Activated CD8-positive, alpha-beta memory T cell treated with anti-CD3 and anti-CD28 coated beads, Interleukin-2, amount 10 ng/mL, durations not matched to agents 7 days and 5 days (primary cell): ENCODE measurements around the gene TFDP1. TPM values are rescaled to one million over a fixed set of nuclear protein-coding genes. Genes with fewer than 3 reads are reported as not detected.

Source experiments
- ATAC-seq: fragments of 150-1000 bp; cut with Tn5 transposase; one replicate; pipeline ENCODE4 v1.10.0; 2021; ENCODE audit warnings: moderate library complexity
- CTCF ChIA-PET: fragments of 350-600 bp; sonication (Branson Sonifier 250); formaldehyde crosslinking; loops from one replicate; lab custom pipeline; 2021; ENCODE audit warnings: antibody characterized with exemption; lab: Charles Lee
- DNase-seq: peaks from one replicate; pipeline ENCODE4 v3.0.0-alpha.2; 2020
- H3K27ac Mint-ChIP-seq: one replicate; pipeline ENCODE4 v1.8.0; 2021; ENCODE audit warnings: mild to moderate bottlenecking, mixed read lengths
- H3K27me3 Mint-ChIP-seq: one replicate; pipeline ENCODE4 v1.8.0; 2021; ENCODE audit warnings: mixed read lengths
- H3K36me3 Mint-ChIP-seq: one replicate; pipeline ENCODE4 v1.8.0; 2021; ENCODE audit warnings: mild to moderate bottlenecking, mixed read lengths
- H3K4me1 Mint-ChIP-seq: one replicate; pipeline ENCODE4 v1.8.0; 2021; ENCODE audit warnings: mixed read lengths
- H3K4me3 Mint-ChIP-seq: one replicate; pipeline ENCODE4 v1.8.0; 2021; ENCODE audit warnings: mild to moderate bottlenecking, moderate library complexity, mixed read lengths
- H3K9me3 Mint-ChIP-seq: one replicate; pipeline ENCODE4 v1.8.0; 2022; ENCODE audit warnings: low read depth, mixed read lengths
- total RNA-seq, 2 experiments: library from RNA; stranded (reverse); gene quantifications; one replicate each; pipeline ENCODE4 v1.2.3, GENCODE V29; 2021

The TFDP1 gene, protein sequence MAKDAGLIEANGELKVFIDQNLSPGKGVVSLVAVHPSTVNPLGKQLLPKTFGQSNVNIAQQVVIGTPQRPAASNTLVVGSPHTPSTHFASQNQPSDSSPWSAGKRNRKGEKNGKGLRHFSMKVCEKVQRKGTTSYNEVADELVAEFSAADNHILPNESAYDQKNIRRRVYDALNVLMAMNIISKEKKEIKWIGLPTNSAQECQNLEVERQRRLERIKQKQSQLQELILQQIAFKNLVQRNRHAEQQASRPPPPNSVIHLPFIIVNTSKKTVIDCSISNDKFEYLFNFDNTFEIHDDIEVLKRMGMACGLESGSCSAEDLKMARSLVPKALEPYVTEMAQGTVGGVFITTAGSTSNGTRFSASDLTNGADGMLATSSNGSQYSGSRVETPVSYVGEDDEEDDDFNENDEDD
- 100 to 1,000 TPM; 168 to 175 TPM for total RNA-seq

DNA sequence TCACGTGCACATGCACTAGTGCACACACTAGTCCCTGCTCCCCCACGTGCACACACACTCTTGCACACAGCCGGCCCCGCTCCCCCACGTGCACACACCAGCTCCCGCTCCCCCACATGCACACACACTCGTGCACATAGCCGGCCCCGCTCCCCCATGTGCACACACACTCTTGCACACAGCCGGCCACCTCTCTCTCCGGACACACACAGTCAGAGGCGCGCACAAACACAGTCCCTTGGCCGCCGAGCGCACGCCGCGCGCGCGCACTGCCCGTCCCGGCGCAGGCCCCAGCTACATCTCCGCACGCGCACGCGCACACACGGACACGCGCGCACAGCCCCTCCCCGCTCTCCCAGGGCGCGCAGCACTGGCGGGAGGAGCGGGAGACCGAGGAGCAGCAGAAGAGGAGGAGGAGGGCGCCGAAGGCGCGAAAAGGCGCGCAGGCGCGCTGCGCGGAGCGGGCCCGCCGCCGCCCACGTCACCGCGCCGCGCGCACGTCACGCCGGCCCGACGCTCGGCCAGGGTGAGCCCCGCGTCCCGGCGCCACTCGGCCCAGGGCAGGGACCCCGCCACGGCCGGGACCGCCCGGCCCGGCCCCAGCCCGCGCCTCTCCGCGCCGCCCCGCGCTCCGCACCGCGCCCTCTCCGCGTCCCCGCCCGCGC is at the start of gene TFDP1:
Gene TFDP1 (plus strand): TSS at position 549 of the 665 bp plus-strand sequence. CDS start 1,085 bp downstream, outside the sequence.
- H3K9me3 Mint-ChIP-seq = no peaks in the 10 kb centered on the region
- H3K27me3 Mint-ChIP-seq = no peaks in the 10 kb centered on the region
- CTCF ChIA-PET = interaction anchor here (1.0 kb wide), 1 partner anchor 375 kb away, joined by 3 read pairs; the partner anchor contains the start of gene CUL4A
- peaks cover 32% of the 10 kb centered on the region for H3K36me3 Mint-ChIP-seq
- H3K4me3 Mint-ChIP-seq = peak within 1 kb of the TSS; percentile 89
- DNase-seq (peak; percentile 94), ATAC-seq (peak; percentile 93)
- peak within 1 kb of the TSS; percentile 86 for H3K27ac Mint-ChIP-seq
- peaks cover 38% of the 10 kb centered on the region for H3K4me1 Mint-ChIP-seq

- CTCF ChIA-PET = no interaction called here
- no peak overlapping the region for H3K27ac Mint-ChIP-seq
- no peaks in the 10 kb centered on the region for H3K4me1 Mint-ChIP-seq
- no peaks in the 10 kb centered on the region for H3K9me3 Mint-ChIP-seq
- H3K4me3 Mint-ChIP-seq = no peak overlapping the region
- H3K27me3 Mint-ChIP-seq = no peaks in the 10 kb centered on the region
- ATAC-seq = no peak
- H3K36me3 Mint-ChIP-seq = peaks cover 8% of the 10 kb centered on the region
- no peak for DNase-seq
Measured at GRCh38 chr13:113535381-113535781, 49.2 kb upstream of the TFDP1 start.

GRCh38 chr13:113536461-113537110 is 48.0 kb upstream of the TFDP1 start:
- Mint-ChIP-seq H3K27me3 (no peaks in the 10 kb centered on the region), H3K9me3 (peaks cover 5% of the 10 kb centered on the region), H3K4me1 (no peaks in the 10 kb centered on the region), H3K27ac (no peak overlapping the region), H3K36me3 (peaks cover 18% of the 10 kb centered on the region), H3K4me3 (no peak overlapping the region)
- CTCF ChIA-PET = no interaction called here
- DNase-seq (no peak), ATAC-seq (no peak)

- no peak overlapping the region for H3K27ac Mint-ChIP-seq
- no peak for ATAC-seq
- DNase-seq = no peak
- peaks cover 18% of the 10 kb centered on the region for H3K36me3 Mint-ChIP-seq
- H3K27me3 Mint-ChIP-seq = no peaks in the 10 kb centered on the region
- no peaks in the 10 kb centered on the region for H3K4me1 Mint-ChIP-seq
- peaks cover 5% of the 10 kb centered on the region for H3K9me3 Mint-ChIP-seq
- H3K4me3 Mint-ChIP-seq = no peak overlapping the region
- CTCF ChIA-PET = no interaction called here
Measured at GRCh38 chr13:113537205-113537604, 47.3 kb upstream of the TFDP1 start.

GRCh38 chr13:113537909-113538688 is 46.5 kb upstream of the TFDP1 start:
- Mint-ChIP-seq H3K27me3 (no peaks in the 10 kb centered on the region), H3K36me3 (peaks cover 20% of the 10 kb centered on the region), H3K4me1 (no peaks in the 10 kb centered on the region), H3K9me3 (peaks cover 5% of the 10 kb centered on the region), H3K4me3 (no peak overlapping the region), H3K27ac (no peak overlapping the region)
- CTCF ChIA-PET = no interaction called here
- no peak for DNase-seq
- no peak for ATAC-seq

DNA sequence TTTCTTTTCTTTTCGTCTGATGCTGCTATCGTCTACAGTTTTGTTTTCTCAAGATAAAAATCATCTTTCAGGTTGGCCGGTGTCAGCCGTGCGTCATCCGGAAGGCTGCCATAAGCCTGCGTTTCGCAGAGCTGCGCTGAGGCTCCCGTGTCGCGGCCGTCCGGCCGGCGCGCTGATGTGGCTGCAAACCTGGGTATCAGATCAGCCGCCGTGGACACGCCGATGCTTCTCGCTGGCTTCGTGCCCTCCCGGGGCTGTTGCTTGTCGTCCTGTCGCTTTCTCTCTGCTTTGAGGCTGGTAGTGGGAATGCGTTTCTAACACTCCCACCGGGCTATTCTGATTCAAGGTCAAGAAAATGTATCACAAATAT is 45.9 kb upstream of the TFDP1 start:
- peaks cover 22% of the 10 kb centered on the region for H3K36me3 Mint-ChIP-seq
- no peaks in the 10 kb centered on the region for H3K4me1 Mint-ChIP-seq
- no peak for ATAC-seq
- H3K9me3 Mint-ChIP-seq = peaks cover 5% of the 10 kb centered on the region
- H3K27ac Mint-ChIP-seq = no peak overlapping the region
- no peaks in the 10 kb centered on the region for H3K27me3 Mint-ChIP-seq
- CTCF ChIA-PET = no interaction called here
- DNase-seq = no peak
- no peak overlapping the region for H3K4me3 Mint-ChIP-seq

- Mint-ChIP-seq H3K4me3 (no peak overlapping the region), H3K4me1 (no peaks in the 10 kb centered on the region), H3K27me3 (no peaks in the 10 kb centered on the region), H3K27ac (no peak overlapping the region), H3K36me3 (peaks cover 22% of the 10 kb centered on the region), H3K9me3 (peaks cover 5% of the 10 kb centered on the region)
- DNase-seq (no peak), ATAC-seq (no peak)
- CTCF ChIA-PET = no interaction called here
Measured at GRCh38 chr13:113539176-113539575, 45.4 kb upstream of the TFDP1 start.

GRCh38 chr13:113539822-113540221 is 44.7 kb upstream of the TFDP1 start:
- peaks cover 5% of the 10 kb centered on the region for H3K9me3 Mint-ChIP-seq
- H3K4me3 Mint-ChIP-seq = no peak overlapping the region
- CTCF ChIA-PET = no interaction called here
- DNase-seq = no peak
- H3K27ac Mint-ChIP-seq = no peak overlapping the region
- no peaks in the 10 kb centered on the region for H3K4me1 Mint-ChIP-seq
- ATAC-seq = no peak
- no peaks in the 10 kb centered on the region for H3K27me3 Mint-ChIP-seq
- peaks cover 22% of the 10 kb centered on the region for H3K36me3 Mint-ChIP-seq

DNA sequence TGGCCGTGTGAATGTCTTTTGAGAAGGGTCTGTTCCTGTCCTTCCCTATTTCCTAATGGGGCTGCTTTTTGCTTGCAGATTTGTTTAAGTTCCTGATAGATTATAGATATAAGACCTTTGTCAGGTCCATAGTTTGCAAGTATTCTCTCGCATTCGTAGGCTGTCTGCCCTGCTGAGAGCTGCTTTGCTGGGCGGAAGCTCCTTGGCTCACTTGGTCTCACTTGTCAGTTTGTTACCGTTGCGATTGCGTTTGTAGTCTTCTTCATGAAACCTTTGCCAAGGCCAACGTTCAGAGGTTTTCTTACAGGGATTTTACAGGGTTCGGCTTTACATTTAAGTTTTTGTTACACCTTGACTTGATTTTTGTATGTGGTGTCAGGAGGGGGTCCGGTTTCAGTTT is 44.0 kb upstream of the TFDP1 start:
- CTCF ChIA-PET = no interaction called here
- peaks cover 5% of the 10 kb centered on the region for H3K9me3 Mint-ChIP-seq
- ATAC-seq = no peak
- no peak for DNase-seq
- no peak overlapping the region for H3K27ac Mint-ChIP-seq
- H3K27me3 Mint-ChIP-seq = no peaks in the 10 kb centered on the region
- peaks cover 22% of the 10 kb centered on the region for H3K36me3 Mint-ChIP-seq
- no peaks in the 10 kb centered on the region for H3K4me1 Mint-ChIP-seq
- H3K4me3 Mint-ChIP-seq = no peak overlapping the region

GRCh38 chr13:113542751-113543424 is 41.7 kb upstream of the TFDP1 start:
- no peak overlapping the region for H3K4me3 Mint-ChIP-seq

DNA sequence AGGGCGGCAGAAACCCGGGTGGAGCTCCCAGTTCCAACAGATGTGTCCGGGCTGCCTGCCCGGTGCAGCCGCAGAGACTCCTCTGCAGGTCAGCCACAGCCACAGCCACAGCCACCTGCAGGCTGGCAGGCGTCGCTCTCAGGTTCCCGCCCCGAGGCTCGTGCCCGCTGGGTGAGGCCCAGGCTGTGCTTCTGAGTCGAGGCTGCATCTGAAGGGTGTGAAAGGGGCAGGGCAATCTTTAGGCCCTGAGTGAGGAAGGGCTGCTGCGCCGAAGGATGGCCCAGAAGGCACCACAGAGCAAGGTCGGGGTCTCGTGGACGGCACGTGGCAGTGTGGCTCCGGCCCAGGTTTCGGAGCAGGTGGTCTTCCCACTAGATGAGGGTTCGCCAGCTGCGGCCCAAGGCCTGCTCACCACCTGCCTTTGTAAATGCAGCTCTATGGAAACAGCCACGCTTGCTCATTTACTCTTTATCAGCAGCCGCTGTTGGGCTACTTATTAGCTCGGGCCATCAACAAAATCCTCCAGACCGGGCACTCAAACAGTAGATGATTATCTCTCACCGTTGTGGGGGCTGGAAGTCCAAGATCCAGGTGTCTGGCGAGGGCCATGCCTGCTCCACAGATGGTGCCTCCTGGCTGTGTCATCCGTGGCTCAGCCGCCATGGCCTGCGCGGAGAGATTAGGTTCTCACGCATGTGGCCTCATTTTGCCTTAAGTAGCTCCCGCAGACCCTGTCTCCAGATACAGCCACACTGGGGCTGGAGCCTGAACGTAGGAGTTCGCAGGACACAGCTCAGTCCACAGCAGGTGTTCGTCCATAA is 40.3 kb upstream of the TFDP1 start:
- no peak for ATAC-seq
- DNase-seq = no peak
- Mint-ChIP-seq H3K27me3 (no peaks in the 10 kb centered on the region), H3K9me3 (peaks cover 5% of the 10 kb centered on the region), H3K4me3 (no peak overlapping the region), H3K36me3 (peaks cover 22% of the 10 kb centered on the region), H3K27ac (no peak overlapping the region), H3K4me1 (no peaks in the 10 kb centered on the region)
- CTCF ChIA-PET = interaction anchor here (1.4 kb wide), 1 partner anchor 18 kb away, joined by 3 read pairs; no protein-coding TSS in a partner anchor

More at GRCh38 chr13:113542751-113543424, 41.7 kb upstream of the TFDP1 start:
- Mint-ChIP-seq H3K27me3 (no peaks in the 10 kb centered on the region), H3K36me3 (peaks cover 22% of the 10 kb centered on the region), H3K4me1 (no peaks in the 10 kb centered on the region), H3K27ac (no peak overlapping the region), H3K9me3 (peaks cover 5% of the 10 kb centered on the region)
- DNase-seq (no peak), ATAC-seq (no peak)
- CTCF ChIA-PET = no interaction called here

DNA sequence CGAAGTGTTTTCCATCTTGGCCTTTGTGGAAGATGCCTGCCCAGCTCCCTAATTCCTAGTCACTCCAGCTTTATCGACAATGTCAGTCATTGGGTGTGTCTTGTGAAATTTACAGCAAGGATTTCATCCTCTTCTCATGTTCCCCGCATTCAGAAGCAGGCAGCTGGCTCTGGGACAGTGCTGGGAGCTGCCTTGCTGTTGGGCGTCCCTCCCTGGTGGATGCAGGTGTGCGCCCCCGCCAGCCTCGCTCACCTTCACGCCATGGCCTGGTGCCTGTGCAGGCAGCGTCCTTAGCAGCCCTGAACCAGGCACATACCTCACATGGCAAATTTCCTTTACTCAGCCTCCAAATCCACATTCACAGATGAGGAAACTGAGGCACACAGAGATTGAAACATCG is 39.7 kb upstream of the TFDP1 start:
- CTCF ChIA-PET = interaction anchor here (1.4 kb wide), 1 partner anchor 18 kb away, joined by 3 read pairs; no protein-coding TSS in a partner anchor
- ATAC-seq (no peak), DNase-seq (no peak)
- Mint-ChIP-seq H3K9me3 (peaks cover 5% of the 10 kb centered on the region), H3K36me3 (peaks cover 19% of the 10 kb centered on the region), H3K27me3 (no peaks in the 10 kb centered on the region), H3K4me3 (no peak overlapping the region), H3K27ac (no peak overlapping the region), H3K4me1 (no peaks in the 10 kb centered on the region)
